NCI-H748 treated with DMSO at 0.1 percent for 48 hours (cell line): ENCODE data around the gene MAGI2.

Source experiments
- DNase-seq: peaks from one replicate; lab custom pipeline; 2025; lab: John Stamatoyannopoulos, UW

MAGI2 gene

DNA sequence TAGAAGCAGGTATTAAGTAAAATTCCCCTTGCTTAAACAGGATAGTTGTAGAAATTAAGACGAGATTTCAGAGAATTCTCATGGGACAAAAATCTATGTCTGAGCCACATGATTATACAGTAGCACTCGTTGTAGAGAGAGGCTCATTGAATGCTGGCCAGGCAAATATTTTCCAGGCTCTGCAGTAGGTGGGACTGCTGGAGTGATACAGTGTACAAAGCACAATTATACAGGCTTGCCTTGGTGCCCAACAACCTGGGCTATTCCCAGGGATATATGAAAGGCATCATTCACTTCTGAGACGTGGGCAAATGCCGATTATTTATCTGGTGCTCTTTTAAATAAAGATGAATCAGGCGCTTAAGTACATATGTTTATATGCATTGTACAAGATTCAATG is 1274.3 kb downstream of the MAGI2 start:
- no peak for DNase-seq

DNA sequence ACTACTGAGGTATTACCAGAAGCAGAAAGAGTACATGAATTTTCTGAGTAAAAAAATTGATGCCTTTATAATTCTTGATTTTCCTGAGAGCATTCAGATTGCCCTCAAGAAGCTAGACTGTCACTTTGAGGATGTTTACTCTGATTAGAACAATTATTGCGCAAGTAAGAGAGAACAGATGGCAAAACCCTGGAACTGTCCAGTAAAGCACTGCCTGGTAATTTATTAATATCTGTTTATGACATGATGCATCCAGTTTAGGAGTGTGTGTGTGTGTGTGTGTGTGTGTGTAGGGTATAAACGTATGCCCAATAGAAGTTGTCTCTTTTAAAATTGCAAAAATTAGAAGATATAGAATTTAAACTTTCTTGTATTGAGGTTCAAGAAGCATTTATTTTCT is 1275.1 kb downstream of the MAGI2 start:
- DNase-seq: no peak

GRCh38 chr7:78176171-78176570 is 1277.3 kb downstream of the MAGI2 start:
- DNase-seq: no peak

- no peak for DNase-seq
Measured at GRCh38 chr7:78175330-78176100, 1278.0 kb downstream of the MAGI2 start.

GRCh38 chr7:78173666-78174065 is 1279.8 kb downstream of the MAGI2 start:
- DNase-seq: no peak

DNA sequence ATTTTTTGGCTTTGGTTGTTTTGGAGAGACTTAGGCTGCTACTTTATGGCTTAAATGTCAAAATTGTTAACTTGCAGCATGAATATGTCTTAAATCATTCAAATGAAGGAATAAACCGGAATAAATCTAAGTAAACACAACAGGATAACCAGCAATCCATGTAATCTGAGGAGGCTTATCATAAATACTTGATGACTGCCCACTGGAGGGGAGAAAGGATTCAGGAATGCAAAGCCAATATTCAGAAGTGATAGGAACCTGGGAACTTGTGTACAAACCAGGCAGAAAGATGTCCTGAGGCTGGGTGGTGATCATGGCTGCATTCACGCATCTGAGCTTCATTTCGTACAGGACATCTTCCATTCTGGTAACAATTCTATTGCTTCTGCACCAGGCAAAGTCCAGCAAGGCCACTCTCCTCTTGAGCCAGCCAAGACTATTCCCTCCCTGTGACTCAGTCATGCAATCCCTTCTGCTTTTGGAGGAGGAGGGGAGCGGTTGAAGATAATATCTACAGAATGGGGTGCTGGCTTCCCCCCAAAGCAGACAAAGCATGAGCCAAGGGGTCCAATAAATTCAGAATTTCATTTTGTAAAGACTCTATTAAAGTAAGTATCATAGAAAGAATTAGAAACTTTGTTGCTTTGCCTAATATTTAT is 1280.4 kb downstream of the MAGI2 start:
- DNase-seq: no peak

DNA sequence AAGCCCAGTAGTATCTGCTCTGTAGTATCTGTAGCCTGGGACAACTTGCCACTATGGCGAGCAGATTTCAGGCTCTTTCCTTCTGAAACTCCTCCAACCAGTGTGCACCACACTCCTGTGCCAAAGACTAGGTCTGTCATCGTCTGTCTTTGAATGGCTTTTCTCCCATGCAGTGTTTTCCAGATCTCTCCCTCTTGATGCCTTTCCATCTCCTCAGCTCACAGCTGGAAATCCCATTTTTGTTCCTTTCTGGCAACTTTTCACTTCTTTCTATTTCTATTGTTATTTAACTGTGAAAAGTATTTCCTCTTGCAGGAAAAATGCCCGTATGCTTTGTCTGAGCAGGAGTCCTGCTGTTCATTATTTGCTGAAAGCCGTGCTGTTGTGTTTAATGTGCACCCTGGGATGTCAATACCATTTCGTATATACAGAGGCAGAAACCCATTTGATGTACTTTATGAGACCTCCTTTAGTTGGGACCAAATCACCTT is 1281.2 kb downstream of the MAGI2 start:
- peak; percentile 71 for DNase-seq

DNA sequence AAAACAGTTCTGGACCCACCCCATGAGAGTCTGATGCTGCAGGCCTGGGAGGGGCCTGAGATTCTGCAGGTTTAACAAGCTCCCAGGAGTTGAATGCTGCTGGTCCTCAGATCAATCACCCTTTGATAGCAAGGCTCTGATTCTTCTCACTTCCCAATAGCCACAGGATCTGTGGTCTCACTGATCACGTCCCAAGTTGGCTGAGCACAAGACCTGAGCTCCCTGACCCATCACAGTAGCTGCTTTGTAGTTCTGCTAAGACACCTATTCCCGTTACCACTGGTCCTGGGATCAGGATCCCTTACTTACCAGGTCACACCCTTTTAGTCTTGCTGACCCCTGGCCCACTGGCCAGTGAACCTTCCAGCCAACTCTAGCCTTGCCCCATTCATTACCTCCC is 1282.1 kb downstream of the MAGI2 start:
- no peak for DNase-seq

GRCh38 chr7:78170815-78171214 is 1282.7 kb downstream of the MAGI2 start:
- DNase-seq: no peak

DNA sequence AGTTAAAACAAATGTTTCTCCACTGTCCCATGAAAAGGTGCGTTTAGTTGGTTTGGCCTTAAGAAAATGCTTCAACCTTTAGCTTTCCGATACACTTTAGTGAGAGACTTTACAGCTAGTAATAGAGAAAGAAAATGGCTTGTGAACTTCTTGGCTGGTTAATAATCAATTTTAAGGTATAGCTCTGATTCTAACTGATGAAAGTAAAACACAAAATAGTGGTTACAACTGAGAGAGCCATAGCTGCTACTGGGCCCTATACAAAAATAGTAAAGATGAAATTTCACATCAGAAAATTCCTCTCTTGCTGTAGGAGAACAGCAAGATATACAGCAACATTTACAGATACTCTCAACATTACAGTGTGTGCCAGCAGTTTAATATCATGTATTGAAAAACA is 1283.5 kb downstream of the MAGI2 start:
- DNase-seq: no peak

GRCh38 chr7:78168865-78169264 is 1284.6 kb downstream of the MAGI2 start:
- no peak for DNase-seq

- DNase-seq: no peak
Measured at GRCh38 chr7:78167860-78168259, 1285.6 kb downstream of the MAGI2 start.

DNA sequence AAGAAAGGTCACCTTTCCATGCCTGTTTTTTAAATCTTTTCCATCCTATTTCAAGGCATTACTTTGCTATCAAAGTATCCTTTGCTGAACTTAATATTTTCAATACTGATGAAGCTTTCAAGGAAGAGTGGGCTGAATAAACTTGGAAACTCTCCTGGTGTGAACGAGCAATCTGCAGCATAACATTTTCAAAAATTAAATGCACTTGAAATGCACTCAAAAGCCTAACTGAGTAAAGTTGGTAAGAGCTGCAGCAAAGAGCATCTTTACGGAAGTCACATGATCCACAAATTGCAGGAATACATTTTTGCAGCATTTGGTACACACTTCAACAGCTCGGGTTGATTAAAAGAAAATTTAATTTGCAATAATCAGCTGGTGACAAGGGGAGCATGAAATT is 1287.6 kb downstream of the MAGI2 start:
- DNase-seq: no peak

DNA sequence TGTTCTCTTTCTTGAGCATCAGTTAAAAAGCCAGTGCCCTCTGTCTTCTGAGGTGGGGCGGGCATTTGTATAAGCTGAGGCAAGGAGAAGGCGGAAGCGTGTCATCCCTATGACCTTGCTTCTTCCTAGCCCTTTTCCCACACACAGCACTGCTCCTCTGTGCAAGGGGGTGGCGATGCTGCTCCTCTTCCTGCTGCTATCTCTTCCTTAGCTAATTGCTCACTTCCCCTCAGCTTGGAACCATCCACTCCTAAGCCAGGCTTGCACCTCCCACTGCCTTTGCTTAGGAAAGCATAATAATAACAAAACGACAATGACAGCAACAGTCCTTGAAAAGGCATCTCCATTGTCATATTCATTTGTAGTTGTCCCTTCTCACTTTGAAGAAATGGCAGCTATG is 1288.0 kb downstream of the MAGI2 start:
- no peak for DNase-seq

DNA sequence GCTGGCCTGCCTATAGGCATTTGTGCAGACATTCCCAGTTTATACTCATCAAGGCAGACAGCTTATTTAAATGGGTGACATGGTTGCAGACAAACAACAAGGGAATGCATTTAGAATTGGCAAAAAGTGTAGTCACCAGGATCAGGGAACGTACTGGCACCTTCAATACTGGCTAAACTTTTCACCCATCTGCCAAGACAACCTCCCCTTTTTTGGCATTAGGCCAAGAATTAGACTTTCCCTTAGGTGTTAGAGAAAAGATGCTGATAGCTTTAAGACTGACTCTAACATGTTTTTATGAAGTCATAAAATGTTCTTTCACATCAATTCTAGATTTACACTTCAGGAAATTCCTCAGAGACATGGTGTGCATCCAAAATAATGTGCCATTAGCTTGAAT is 1289.0 kb downstream of the MAGI2 start:
- DNase-seq: no peak

DNA sequence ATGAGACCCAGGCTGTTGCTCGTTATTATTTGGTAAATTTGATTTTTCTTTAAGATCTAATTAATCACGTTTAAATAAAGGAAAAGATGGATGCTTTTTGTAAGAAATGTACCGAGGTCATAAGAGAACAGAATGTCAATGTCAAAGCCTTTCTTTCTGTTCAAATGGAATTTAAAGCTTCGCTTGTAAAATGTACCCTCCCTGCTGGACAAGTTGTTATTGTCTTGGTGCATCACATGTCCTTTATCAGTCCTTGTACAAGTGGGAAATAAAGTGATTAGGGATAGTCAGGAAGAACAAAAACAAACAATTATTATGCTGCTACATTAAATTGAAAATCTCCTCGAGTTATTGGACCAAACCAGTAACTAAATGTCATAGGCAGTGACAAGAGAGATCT is 1291.7 kb downstream of the MAGI2 start:
- DNase-seq: no peak

- DNase-seq: no peak
Measured at GRCh38 chr7:78159545-78159944, 1293.9 kb downstream of the MAGI2 start.

- DNase-seq: no peak
Measured at GRCh38 chr7:78153285-78153684, 1300.2 kb downstream of the MAGI2 start.

- no peak for DNase-seq
Measured at GRCh38 chr7:78151229-78151628, 1302.2 kb downstream of the MAGI2 start.

DNA sequence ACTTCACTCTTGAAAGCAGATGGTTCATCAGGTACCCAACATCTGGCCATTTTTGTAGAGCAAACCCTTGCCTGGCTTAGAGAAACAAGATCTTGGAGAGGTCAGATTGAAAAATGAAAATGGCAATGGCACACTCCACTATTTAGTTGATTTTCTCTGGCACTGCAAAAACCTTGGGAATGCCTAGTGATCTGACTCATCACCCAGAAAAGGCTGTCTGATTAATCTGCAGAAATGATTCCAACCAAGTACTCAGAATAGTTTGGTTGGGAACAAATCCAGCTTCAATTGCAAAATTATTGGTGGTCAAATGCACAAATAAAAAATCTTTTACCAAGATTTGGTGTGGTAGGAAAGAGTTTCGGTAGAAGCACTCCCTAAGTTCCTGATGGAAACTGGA is 1303.7 kb downstream of the MAGI2 start:
- no peak for DNase-seq

DNA sequence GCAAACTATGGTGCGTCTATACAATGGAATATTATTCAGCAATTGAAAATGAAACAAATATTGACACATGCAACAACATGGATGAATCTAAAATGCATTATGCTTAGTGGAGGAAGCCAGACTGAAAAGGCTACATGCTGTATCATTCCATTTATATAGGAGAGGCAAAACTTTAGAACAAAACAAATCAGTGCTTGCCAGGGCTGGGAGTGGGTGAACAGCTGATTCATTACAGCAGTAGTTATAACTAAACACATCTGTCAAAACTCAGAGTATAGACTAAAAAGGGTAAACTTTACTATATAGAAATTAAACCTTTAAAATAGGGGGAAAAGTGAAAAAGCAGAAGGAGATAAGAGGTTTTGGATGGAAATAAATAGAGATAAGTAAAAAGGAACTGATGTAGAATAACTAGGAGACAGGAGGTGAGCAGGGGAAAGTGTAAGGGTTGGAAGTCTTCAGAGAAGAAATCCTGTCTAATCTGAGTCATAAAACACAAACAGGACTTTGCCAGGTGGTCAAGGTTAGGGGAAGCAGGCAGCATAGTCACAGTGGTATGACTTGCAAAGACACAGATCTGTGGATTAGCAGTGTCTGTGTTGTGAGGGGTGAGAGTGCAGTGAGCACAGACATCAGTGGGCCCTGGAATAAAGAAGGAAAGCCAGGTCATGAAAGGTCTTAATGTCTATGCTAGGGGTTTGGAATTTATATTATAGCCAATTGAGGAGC is 1305.1 kb downstream of the MAGI2 start:
- no peak for DNase-seq

- no peak for DNase-seq
Measured at GRCh38 chr7:78146546-78146945, 1306.9 kb downstream of the MAGI2 start.

DNA sequence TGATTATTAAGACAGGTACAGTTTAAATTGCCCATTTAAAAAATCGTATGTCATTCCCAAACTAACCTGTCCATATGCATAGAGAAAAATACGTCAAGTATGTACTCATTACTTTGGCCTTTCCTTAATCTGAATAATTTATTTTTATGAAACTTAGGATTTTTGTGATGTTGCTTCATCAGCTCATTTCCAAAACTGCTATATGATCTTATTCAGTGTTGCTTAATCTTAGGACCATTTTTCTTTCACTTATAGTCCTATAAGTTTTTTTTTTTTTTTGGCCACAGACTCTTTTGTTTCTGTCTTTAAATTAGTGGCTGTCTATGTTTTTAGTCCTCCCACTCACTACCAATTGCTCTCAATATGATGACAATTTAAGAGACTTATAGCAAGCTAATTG is 1309.8 kb downstream of the MAGI2 start:
- DNase-seq: no peak
